CD4-positive, alpha-beta memory T cell (primary cell): ENCODE measurements around the gene SLC7A14. TPM values are rescaled to one million over a fixed set of nuclear protein-coding genes. Genes with fewer than 3 reads are reported as not detected.

Experiments
- CTCF ChIA-PET: fragments of 350-600 bp; sonication (Branson Sonifier 250); formaldehyde crosslinking; loops from one replicate; lab custom pipeline; 2021; ENCODE audit warnings: inconsistent platforms; ENCODE audit not compliant: partially characterized antibody; lab: Charles Lee
- POLR2A ChIA-PET: fragments of 350-600 bp; sonication (Branson Sonifier 250); formaldehyde crosslinking; loops from one replicate; lab custom pipeline; 2021; ENCODE audit not compliant: partially characterized antibody; lab: Charles Lee
- DNase-seq, 5 donors: peaks; one replicate each; pipeline versions ENCODE4 v3.0.0 to v3.0.0-alpha.2; 2020 to 2022; ENCODE audit warnings: mixed read lengths in 1 of 5
- H3K27ac ChIP-seq: one replicate; pipeline ENCODE4 v1.7.0; 2013; ENCODE audit warnings: low read depth, low read length
- H3K27me3 ChIP-seq: 2 replicates; pipeline ENCODE4 v1.7.0; 2013; ENCODE audit warnings: mild to moderate bottlenecking, low read length, moderate library complexity; ENCODE audit not compliant: insufficient read depth
- H3K36me3 ChIP-seq: 2 replicates; pipeline ENCODE4 v1.7.0; 2013; ENCODE audit warnings: mild to moderate bottlenecking, low read length, moderate library complexity; ENCODE audit not compliant: insufficient read depth
- H3K4me1 ChIP-seq: 2 replicates; pipeline ENCODE4 v1.7.0; 2013; ENCODE audit warnings: mild to moderate bottlenecking, low read length, moderate library complexity; ENCODE audit not compliant: insufficient read depth
- H3K4me3 ChIP-seq, 2 donors: one replicate each; pipeline ENCODE4 v1.7.0; 2013; ENCODE audit warnings: low read length in 2 of 2, mild to moderate bottlenecking in 1 of 2
- H3K9me3 ChIP-seq, 2 donors: one replicate each; pipeline ENCODE4 v1.7.0; 2013; ENCODE audit warnings: low read length in 2 of 2, control low read depth in 1 of 2; ENCODE audit not compliant: control insufficient read depth in 1 of 2
- H3K27ac Mint-ChIP-seq, 7 donors: one replicate each; pipeline ENCODE4 v1.8.0; 2020 to 2021; ENCODE audit warnings: mixed read lengths in 7 of 7, mild to moderate bottlenecking in 6 of 7, inconsistent platforms in 3 of 7, moderate library complexity in 3 of 7
- H3K27me3 Mint-ChIP-seq, 2 donors: one replicate each; pipeline ENCODE4 v1.8.0; 2020 to 2021; ENCODE audit warnings: mixed read lengths in 2 of 2
- H3K36me3 Mint-ChIP-seq, 2 donors: one replicate each; pipeline ENCODE4 v1.8.0; 2020 to 2021; ENCODE audit warnings: mixed read lengths in 2 of 2, inconsistent platforms in 1 of 2, mild to moderate bottlenecking in 1 of 2
- H3K4me1 Mint-ChIP-seq, 4 donors: one replicate each; pipeline ENCODE4 v1.8.0; 2020 to 2021; ENCODE audit warnings: mixed read lengths in 4 of 4, mild to moderate bottlenecking in 1 of 4
- H3K4me3 Mint-ChIP-seq, 8 donors: one replicate each; pipeline ENCODE4 v1.8.0; 2020 to 2021; ENCODE audit warnings: mixed read lengths in 8 of 8, mild to moderate bottlenecking in 7 of 8, moderate library complexity in 6 of 8, inconsistent platforms in 3 of 8
- H3K9me3 Mint-ChIP-seq, 8 donors: one replicate each; pipeline ENCODE4 v1.8.0; 2020 to 2021; ENCODE audit warnings: mixed read lengths in 8 of 8, mild to moderate bottlenecking in 5 of 8, inconsistent platforms in 3 of 8, moderate library complexity in 1 of 8
- intact Hi-C: fragments of 100-400 bp; cut with micrococcal nuclease; formaldehyde crosslinking; loops from one replicate; pipeline ENCODE4 v1.15.1; 2023
- polyA plus RNA-seq, 2 donors: library from polyadenylated mRNA; unstranded; fragments of 300-500 nt; fragmentation: Illumina TruSeq; gene quantifications; one replicate each; pipeline ENCODE4 v1.2.3, GENCODE V29; 2021
- total RNA-seq, 2 experiments: library from RNA; stranded (reverse); gene quantifications; one replicate each; pipeline ENCODE4 v1.2.3, GENCODE V29; 2021

Gene SLC7A14
- total and polyA plus RNA-seq, 4 experiments from 2014 or later = not detected

GRCh38 chr3:170622369-170623159, 36.7 kb upstream of the SLC7A14 start:
- H3K27ac Mint-ChIP-seq = no peak overlapping the region
- Histone ChIP-seq H3K27ac (no peak overlapping the region), H3K36me3 (no peaks in the 10 kb centered on the region), H3K4me3 (no peak overlapping the region), H3K9me3 (no peaks in the 10 kb centered on the region), H3K27me3 (no peaks in the 10 kb centered on the region), H3K4me1 (no peaks in the 10 kb centered on the region)
- intact Hi-C loops = no loop called here
- H3K9me3 Mint-ChIP-seq = peaks cover 0 to 6% (median under 1%) of the 10 kb centered on the region in 8 donors
- H3K36me3 Mint-ChIP-seq = no peaks in the 10 kb centered on the region
- no peaks in the 10 kb centered on the region for H3K4me1 Mint-ChIP-seq
- H3K27me3 Mint-ChIP-seq = peaks cover 14 to 15% of the 10 kb centered on the region in 2 donors
- ChIA-PET POLR2A (no interaction called here), CTCF (no interaction called here)
- DNase-seq = no peak
- no peak overlapping the region for H3K4me3 Mint-ChIP-seq

- POLR2A ChIA-PET = no interaction called here
- Mint-ChIP-seq H3K4me1 (no peaks in the 10 kb centered on the region), H3K4me3 (no peak overlapping the region), H3K27ac (no peak overlapping the region), H3K36me3 (no peaks in the 10 kb centered on the region), H3K27me3 (peaks cover 11 to 15% of the 10 kb centered on the region in 2 donors), H3K9me3 (peaks cover 0 to 10% (median 3%) of the 10 kb centered on the region in 8 donors)
- intact Hi-C loops = no loop called here
- Histone ChIP-seq H3K27me3 (no peaks in the 10 kb centered on the region), H3K9me3 (no peaks in the 10 kb centered on the region), H3K4me3 (no peak overlapping the region), H3K36me3 (no peaks in the 10 kb centered on the region), H3K27ac (no peak overlapping the region), H3K4me1 (no peaks in the 10 kb centered on the region)
- CTCF ChIA-PET = no interaction called here
- no peak for DNase-seq
These were observed 35.4 kb upstream of the SLC7A14 start for GRCh38 chr3:170621256-170621655.

GRCh38 chr3:170614214-170614966, 28.5 kb upstream of the SLC7A14 start:
- peaks cover 0 to 8% (median 0%) of the 10 kb centered on the region in 8 donors for H3K9me3 Mint-ChIP-seq
- no peaks in the 10 kb centered on the region for H3K4me1 Mint-ChIP-seq
- H3K27ac ChIP-seq = no peak overlapping the region
- DNase-seq = no peak
- H3K9me3 ChIP-seq = no peaks in the 10 kb centered on the region
- H3K4me3 ChIP-seq = no peak overlapping the region
- H3K27me3 Mint-ChIP-seq = peaks cover 5 to 7% of the 10 kb centered on the region in 2 donors
- intact Hi-C loops = no loop called here
- no peaks in the 10 kb centered on the region for H3K36me3 Mint-ChIP-seq
- H3K27me3 ChIP-seq = no peaks in the 10 kb centered on the region
- no peak overlapping the region for H3K4me3 Mint-ChIP-seq
- H3K36me3 ChIP-seq = no peaks in the 10 kb centered on the region
- H3K27ac Mint-ChIP-seq = no peak overlapping the region
- POLR2A ChIA-PET = no interaction called here
- CTCF ChIA-PET = no interaction called here
- H3K4me1 ChIP-seq = no peaks in the 10 kb centered on the region

- H3K27me3 ChIP-seq = no peaks in the 10 kb centered on the region
- H3K27me3 Mint-ChIP-seq = peaks cover 3 to 7% of the 10 kb centered on the region in 2 donors
- H3K4me3 Mint-ChIP-seq = no peak overlapping the region
- H3K9me3 ChIP-seq = no peaks in the 10 kb centered on the region
- H3K4me1 Mint-ChIP-seq = no peaks in the 10 kb centered on the region
- POLR2A ChIA-PET = no interaction called here
- CTCF ChIA-PET = no interaction called here
- H3K27ac Mint-ChIP-seq = no peak overlapping the region
- H3K4me1 ChIP-seq = no peaks in the 10 kb centered on the region
- H3K4me3 ChIP-seq = no peak overlapping the region
- no peak overlapping the region for H3K27ac ChIP-seq
- intact Hi-C loops = no loop called here
- no peaks in the 10 kb centered on the region for H3K36me3 ChIP-seq
- peaks cover 0 to 6% (median 0%) of the 10 kb centered on the region in 8 donors for H3K9me3 Mint-ChIP-seq
- DNase-seq = no peak
- H3K36me3 Mint-ChIP-seq = no peaks in the 10 kb centered on the region
These were observed 25.9 kb upstream of the SLC7A14 start for GRCh38 chr3:170611751-170612150.

GRCh38 chr3:170610321-170610884, 24.5 kb upstream of the SLC7A14 start:
- no peaks in the 10 kb centered on the region for H3K4me1 Mint-ChIP-seq
- H3K27me3 ChIP-seq = no peaks in the 10 kb centered on the region
- H3K27me3 Mint-ChIP-seq = peaks cover 3 to 7% of the 10 kb centered on the region in 2 donors
- no peak overlapping the region for H3K27ac ChIP-seq
- intact Hi-C loops = no loop called here
- DNase-seq = no peak
- H3K4me3 ChIP-seq = no peak overlapping the region
- CTCF ChIA-PET = no interaction called here
- H3K9me3 ChIP-seq = no peaks in the 10 kb centered on the region
- H3K9me3 Mint-ChIP-seq = peaks cover 0 to 3% (median 0%) of the 10 kb centered on the region in 8 donors
- H3K36me3 Mint-ChIP-seq = no peaks in the 10 kb centered on the region
- H3K27ac Mint-ChIP-seq = no peak overlapping the region
- POLR2A ChIA-PET = no interaction called here
- no peaks in the 10 kb centered on the region for H3K36me3 ChIP-seq
- H3K4me3 Mint-ChIP-seq = no peak overlapping the region
- no peaks in the 10 kb centered on the region for H3K4me1 ChIP-seq

GRCh38 chr3:170608475-170608874, 22.6 kb upstream of the SLC7A14 start:
- no peaks in the 10 kb centered on the region for H3K4me1 ChIP-seq
- Mint-ChIP-seq H3K9me3 (peaks cover 0 to 2% (median 0%) of the 10 kb centered on the region in 8 donors), H3K4me3 (no peak overlapping the region), H3K36me3 (no peaks in the 10 kb centered on the region), H3K27ac (no peak overlapping the region), H3K4me1 (no peaks in the 10 kb centered on the region), H3K27me3 (peaks cover 5 to 14% of the 10 kb centered on the region in 2 donors)
- H3K27ac ChIP-seq = no peak overlapping the region
- no peaks in the 10 kb centered on the region for H3K36me3 ChIP-seq
- no peaks in the 10 kb centered on the region for H3K27me3 ChIP-seq
- intact Hi-C loops = no loop called here
- no peak overlapping the region for H3K4me3 ChIP-seq
- no peak for DNase-seq
- no peaks in the 10 kb centered on the region for H3K9me3 ChIP-seq
- ChIA-PET CTCF (no interaction called here), POLR2A (no interaction called here)

- Histone ChIP-seq H3K27ac (no peak overlapping the region), H3K36me3 (no peaks in the 10 kb centered on the region), H3K27me3 (no peaks in the 10 kb centered on the region), H3K4me1 (no peaks in the 10 kb centered on the region), H3K4me3 (no peak overlapping the region), H3K9me3 (no peaks in the 10 kb centered on the region)
- peaks cover 0 to 4% (median under 1%) of the 10 kb centered on the region in 8 donors for H3K9me3 Mint-ChIP-seq
- H3K27me3 Mint-ChIP-seq = peaks cover 9 to 15% of the 10 kb centered on the region in 2 donors
- no peak overlapping the region for H3K27ac Mint-ChIP-seq
- no peak overlapping the region for H3K4me3 Mint-ChIP-seq
- ChIA-PET CTCF (interaction anchor here (0.7 kb wide), 1 partner anchor 205 kb away, joined by 3 read pairs; no protein-coding TSS in a partner anchor), POLR2A (no interaction called here)
- intact Hi-C loops = no loop called here
- no peak for DNase-seq
- no peaks in the 10 kb centered on the region for H3K36me3 Mint-ChIP-seq
- H3K4me1 Mint-ChIP-seq = no peaks in the 10 kb centered on the region
These were observed 20.8 kb upstream of the SLC7A14 start for GRCh38 chr3:170606675-170607074.
